Erythroblast (primary cell): ENCODE results near the gene WWP2.

ENCODE experiments used
- GATA1 ChIP-seq: IDR thresholded peaks from 2 replicates; pipeline ENCODE4 v1.6.1; 2011; ENCODE audit warnings: low read depth, mild to moderate bottlenecking, control low read depth, low read length, moderate library complexity
- POLR2A ChIP-seq: IDR thresholded peaks from 2 replicates; pipeline ENCODE4 v1.6.1; 2011; ENCODE audit warnings: mild to moderate bottlenecking, low read length

- TF ChIP-seq POLR2A (no peak), GATA1 (no peak)
Observed at GRCh38 chr16:69720822-69721430, 41.2 kb upstream of the WWP2 start.
